Lung (tissue), 12 donors: ENCODE data around the gene SLC35E2B. TPM values are rescaled to one million over a fixed set of nuclear protein-coding genes. Genes with fewer than 3 reads are reported as not detected.
A peak's percentile ranks its signal among the peaks of the same experiment; 100 is the strongest.

Experiments used
- ATAC-seq: fragments of 200-7000 bp; cut with Tn5 transposase; one replicate; pipeline ENCODE4 v1.9.1; 2020; ENCODE audit warnings: moderate number of reproducible peaks; ENCODE audit not compliant: insufficient read depth, low FRiP score
- DNase-seq, 3 donors: peaks; one replicate each; pipeline ENCODE4 v3.0.0-alpha.2; 2013 to 2017
- H3K27ac ChIP-seq, 2 donors: one replicate each; pipeline ENCODE4 v1.5.1; 2013; ENCODE audit warnings: mild to moderate bottlenecking in 2 of 2, moderate library complexity in 2 of 2, control low read depth in 1 of 2, inconsistent platforms in 1 of 2, low read depth in 1 of 2, low read length in 1 of 2
- H3K27me3 ChIP-seq, 3 donors: one replicate each; pipeline ENCODE4 v1.5.1; 2013; ENCODE audit warnings: low read length in 2 of 3; ENCODE audit not compliant: control insufficient read depth in 3 of 3, insufficient read depth in 3 of 3
- H3K36me3 ChIP-seq, 4 donors: one replicate each; pipeline ENCODE4 v1.5.1; 2013; ENCODE audit warnings: low read length in 4 of 4, mild to moderate bottlenecking in 1 of 4, moderate library complexity in 1 of 4; ENCODE audit not compliant: control insufficient read depth in 4 of 4, insufficient read depth in 4 of 4
- H3K4me1 ChIP-seq, 5 donors: one replicate each; pipeline ENCODE4 v1.5.1; 2013; ENCODE audit warnings: low read length in 5 of 5, mild to moderate bottlenecking in 2 of 5, moderate library complexity in 1 of 5; ENCODE audit not compliant: control insufficient read depth in 5 of 5, insufficient read depth in 5 of 5
- H3K4me3 ChIP-seq: one replicate; pipeline ENCODE4 v1.5.1; 2013; ENCODE audit warnings: mild to moderate bottlenecking, control low read depth, moderate library complexity
- H3K9ac ChIP-seq, 2 donors: one replicate each; pipeline ENCODE4 v1.5.1; 2013; ENCODE audit warnings: low read length in 2 of 2, control low read depth in 1 of 2; ENCODE audit not compliant: insufficient read depth in 1 of 2
- H3K9me3 ChIP-seq, 4 donors: one replicate each; pipeline ENCODE4 v1.5.1; 2013; ENCODE audit warnings: low read length in 3 of 4, mild to moderate bottlenecking in 1 of 4, moderate library complexity in 1 of 4; ENCODE audit not compliant: control insufficient read depth in 4 of 4, insufficient read depth in 3 of 4
- WGBS, 2 donors: extraction: QIAGEN DNeasy Blood & Tissue Kit; methylation state at CpG; one replicate each; pipeline ENCODE4 v1.1.7; 2013; 5-methylcytosine and 5-hydroxymethylcytosine counted together
- polyA plus RNA-seq, 2 donors: library from polyadenylated mRNA; stranded (reverse); fragments of 200-250 nt; gene quantifications; one replicate each; pipeline ENCODE4 v1.2.1, GENCODE V29; 2013
- total RNA-seq, 2 donors: library from RNA; depleted of rRNA in 1 of 2; stranded (reverse); fragments of >200 nt in 1 of 2; gene quantifications; one replicate each; pipeline ENCODE4 v1.2.1, GENCODE V29; 2014 to 2021
- TF ChIP-seq, protein P1 (sequence below): IDR thresholded peaks from 2 replicates; pipeline ENCODE4 v1.5.1; 2012; ENCODE audit warnings: mild to moderate bottlenecking; ENCODE audit errors: control extremely low read depth, extremely low read depth
- donor health status: control.
- donor health status: control.
- donor health status: Bipolar disorder and iron deficiency.
- donor health status: healthy.
- donor health status: DM: yes; HTN: yes; CAD: no.

Gene SLC35E2B
- total and polyA plus RNA-seq, 4 donors = 19.1 to 45.9 (median 30.9) TPM

DNA sequence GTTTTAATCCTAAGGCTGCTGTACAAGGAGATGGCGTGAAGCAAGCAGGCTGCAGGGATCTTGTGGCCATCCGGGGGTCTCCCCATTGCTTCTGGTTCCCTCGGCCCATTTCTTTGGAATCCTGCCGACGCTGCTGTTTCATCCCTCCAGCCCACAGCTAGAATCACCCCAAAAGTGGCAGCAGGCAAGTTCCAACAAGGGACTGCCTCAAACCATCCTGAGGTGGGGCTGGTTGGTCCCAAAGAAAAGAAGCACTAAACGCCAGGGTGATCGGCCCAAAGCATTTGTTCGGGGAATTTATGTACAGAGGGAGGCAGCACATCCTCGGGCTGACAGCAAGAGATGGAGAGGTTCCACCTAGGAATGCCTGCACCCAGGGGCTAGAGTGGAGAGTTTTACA lies 81.8 kb downstream of the SLC35E2B start:
- 68 to 82% methylated on average over 9 of the region's 9 CpGs for WGBS, 2 donors
- Histone ChIP-seq H3K4me3 (no peak overlapping the region), H3K4me1 (peaks cover 4 to 16% (median 6%) of the 10 kb centered on the region in 5 donors), H3K9ac (no peak overlapping the region), H3K9me3 (no peaks in the 10 kb centered on the region), H3K27ac (peak overlapping the region in 1 of 2 donors; percentile 70), H3K36me3 (no peaks in the 10 kb centered on the region), H3K27me3 (no peaks in the 10 kb centered on the region)
- ATAC-seq = no peak
- TF ChIP-seq, protein P1, sequence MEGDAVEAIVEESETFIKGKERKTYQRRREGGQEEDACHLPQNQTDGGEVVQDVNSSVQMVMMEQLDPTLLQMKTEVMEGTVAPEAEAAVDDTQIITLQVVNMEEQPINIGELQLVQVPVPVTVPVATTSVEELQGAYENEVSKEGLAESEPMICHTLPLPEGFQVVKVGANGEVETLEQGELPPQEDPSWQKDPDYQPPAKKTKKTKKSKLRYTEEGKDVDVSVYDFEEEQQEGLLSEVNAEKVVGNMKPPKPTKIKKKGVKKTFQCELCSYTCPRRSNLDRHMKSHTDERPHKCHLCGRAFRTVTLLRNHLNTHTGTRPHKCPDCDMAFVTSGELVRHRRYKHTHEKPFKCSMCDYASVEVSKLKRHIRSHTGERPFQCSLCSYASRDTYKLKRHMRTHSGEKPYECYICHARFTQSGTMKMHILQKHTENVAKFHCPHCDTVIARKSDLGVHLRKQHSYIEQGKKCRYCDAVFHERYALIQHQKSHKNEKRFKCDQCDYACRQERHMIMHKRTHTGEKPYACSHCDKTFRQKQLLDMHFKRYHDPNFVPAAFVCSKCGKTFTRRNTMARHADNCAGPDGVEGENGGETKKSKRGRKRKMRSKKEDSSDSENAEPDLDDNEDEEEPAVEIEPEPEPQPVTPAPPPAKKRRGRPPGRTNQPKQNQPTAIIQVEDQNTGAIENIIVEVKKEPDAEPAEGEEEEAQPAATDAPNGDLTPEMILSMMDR = no peak
- no peak for DNase-seq

DNA sequence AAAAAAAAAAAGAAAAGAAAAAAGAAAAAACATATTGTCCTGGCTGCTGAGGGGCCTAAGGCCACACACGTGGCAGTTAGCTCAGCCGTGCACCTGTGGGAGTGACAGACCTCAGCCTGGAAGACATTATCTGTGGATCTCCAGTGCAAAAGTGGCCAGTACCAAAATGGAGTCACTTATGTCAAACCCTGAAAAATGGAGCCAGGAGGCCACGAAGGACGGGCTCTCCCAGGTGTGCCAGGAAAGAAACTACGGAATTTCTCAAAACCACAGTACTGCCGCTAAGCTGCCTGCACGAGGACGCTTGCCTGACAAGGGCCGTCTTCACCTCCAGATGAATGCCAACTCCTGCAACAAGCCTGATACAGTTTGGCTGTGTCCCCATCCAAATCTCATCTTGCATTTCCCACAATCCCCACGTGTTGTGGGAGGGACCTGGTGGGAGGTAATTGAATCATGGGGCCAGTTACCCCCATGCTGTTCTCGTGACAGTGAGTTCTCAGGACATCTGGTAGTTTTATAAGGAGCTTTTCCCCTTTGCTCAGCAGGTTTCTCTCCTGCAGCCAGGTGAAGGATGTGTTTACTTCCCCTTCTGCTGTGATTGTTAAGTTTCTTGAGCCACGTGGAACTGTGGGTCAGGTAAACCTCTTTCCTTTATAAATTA lies 82.6 kb downstream of the SLC35E2B start:
- H3K27ac ChIP-seq = peak overlapping the region in 1 of 2 donors; percentile 70
- 56 to 78% methylated on average over 12 of the region's 12 CpGs for WGBS, 2 donors
- TF ChIP-seq, protein P1 = no peak
- H3K27me3 ChIP-seq = no peaks in the 10 kb centered on the region
- no peaks in the 10 kb centered on the region for H3K9me3 ChIP-seq
- peaks cover 4 to 16% (median 6%) of the 10 kb centered on the region in 5 donors for H3K4me1 ChIP-seq
- H3K4me3 ChIP-seq = no peak overlapping the region
- no peaks in the 10 kb centered on the region for H3K36me3 ChIP-seq
- no peak overlapping the region for H3K9ac ChIP-seq
- no peak for ATAC-seq
- DNase-seq = no peak

Other genes with a start within 250 kb of the SLC35E2B start
- 10 to 100 TPM in 1 of 2 donors, under 1 TPM in 1; 0.60 to 14.0 TPM for gene ATAD3C, start 243.1 kb downstream of the SLC35E2B start, total RNA-seq
- gene ATAD3C, start 243.1 kb downstream of the SLC35E2B start, polyA plus RNA-seq = 10 to 100 TPM; 15.7 to 18.0 TPM
- gene ATAD3B, start 221.0 kb downstream of the SLC35E2B start, total RNA-seq = 10 to 100 TPM; 21.6 to 39.0 TPM
- 10 to 100 TPM; 23.4 to 32.6 TPM for gene ATAD3B, start 221.0 kb downstream of the SLC35E2B start, polyA plus RNA-seq
- gene ATAD3A, start 180.6 kb downstream of the SLC35E2B start, total RNA-seq = 10 to 100 TPM in 1 of 2 donors, 1 to 10 TPM in 1; 8.1 to 31.3 TPM
- 10 to 100 TPM; 26.9 to 29.8 TPM for gene ATAD3A, start 180.6 kb downstream of the SLC35E2B start, polyA plus RNA-seq
- gene TMEM240, start 152.2 kb downstream of the SLC35E2B start, total RNA-seq = 1 to 10 TPM; 2.3 to 3.9 TPM
- 1 to 10 TPM; 2.3 to 4.2 TPM for gene TMEM240, start 152.2 kb downstream of the SLC35E2B start, polyA plus RNA-seq
- gene SSU72, start 117.9 kb downstream of the SLC35E2B start, total RNA-seq = 100 to 1,000 TPM in 1 of 2 donors, 10 to 100 TPM in 1; 63.7 to 128 TPM
- gene SSU72, start 117.9 kb downstream of the SLC35E2B start, polyA plus RNA-seq = 100 to 1,000 TPM in 1 of 2 donors, 10 to 100 TPM in 1; 85.8 to 114 TPM
- gene FNDC10, start 92.7 kb downstream of the SLC35E2B start, total RNA-seq = 10 to 100 TPM in 1 of 2 donors, under 1 TPM in 1; 0.40 to 12.8 TPM
- 10 to 100 TPM in 1 of 2 donors, 1 to 10 TPM in 1; 2.5 to 10.7 TPM for gene FNDC10, start 92.7 kb downstream of the SLC35E2B start, polyA plus RNA-seq
- 10 to 100 TPM; 41.6 to 60.0 TPM for gene MIB2, start 77.3 kb downstream of the SLC35E2B start, total RNA-seq
- gene MIB2, start 77.3 kb downstream of the SLC35E2B start, polyA plus RNA-seq = 10 to 100 TPM; 35.5 to 80.5 TPM
- gene MMP23B, start 60.6 kb downstream of the SLC35E2B start, total RNA-seq = 10 to 100 TPM; 29.2 to 40.3 TPM
- 10 to 100 TPM; 14.1 to 15.0 TPM for gene MMP23B, start 60.6 kb downstream of the SLC35E2B start, polyA plus RNA-seq
- gene CDK11B, start 33.8 kb downstream of the SLC35E2B start, total RNA-seq = 10 to 100 TPM; 15.7 to 21.4 TPM
- 10 to 100 TPM; 27.1 to 39.6 TPM for gene CDK11B, start 33.8 kb downstream of the SLC35E2B start, polyA plus RNA-seq
- gene CDK11A, start 31.6 kb upstream of the SLC35E2B start, total RNA-seq = 10 to 100 TPM; 16.5 to 45.1 TPM
- gene CDK11A, start 31.6 kb upstream of the SLC35E2B start, polyA plus RNA-seq = 10 to 100 TPM; 19.9 to 34.7 TPM
- 100 to 1,000 TPM in 1 of 2 donors, 10 to 100 TPM in 1; 53.2 to 121 TPM for gene NADK, start 85.7 kb upstream of the SLC35E2B start, total RNA-seq
- gene NADK, start 85.7 kb upstream of the SLC35E2B start, polyA plus RNA-seq = 100 to 1,000 TPM in 1 of 2 donors, 10 to 100 TPM in 1; 56.0 to 144 TPM
- gene GNB1, start 198.3 kb upstream of the SLC35E2B start, total RNA-seq = 100 to 1,000 TPM; 160 to 338 TPM
- 100 to 1,000 TPM; 114 to 222 TPM for gene GNB1, start 198.3 kb upstream of the SLC35E2B start, polyA plus RNA-seq
- under 1 TPM; 0.17 to 0.55 TPM for gene CALML6, start 222.5 kb upstream of the SLC35E2B start, total RNA-seq
- under 1 TPM; 0.11 to 0.51 TPM for gene CALML6, start 222.5 kb upstream of the SLC35E2B start, polyA plus RNA-seq
- 1 to 10 TPM in 1 of 2 donors, not detected in 1; 6.1 TPM for gene TMEM52, start 226.5 kb upstream of the SLC35E2B start, total RNA-seq
- 1 to 10 TPM; 2.8 to 3.1 TPM for gene TMEM52, start 226.5 kb upstream of the SLC35E2B start, polyA plus RNA-seq